ENCODE measurements around the gene ARID4B.
"Not testable (repeated sequence)": the region's sequence is repeated elsewhere in the genome, so short reads cannot be mapped to it uniquely, and the experiment has no call there.

The ARID4B gene

GRCh38 chr1:235329139-235329902 lies 1.3 kb upstream of the ARID4B start:
- DNase-seq: peak; percentile 31

- peak; percentile 100 for DNase-seq
Observed at GRCh38 chr1:235328271-235329138, 526 bp upstream of the ARID4B start, which contains the start of gene GGPS1. Gene GGPS1 (plus strand): TSS chr1:235328570. CDS start chr1:235335265, 6,695 bp downstream.

DNA sequence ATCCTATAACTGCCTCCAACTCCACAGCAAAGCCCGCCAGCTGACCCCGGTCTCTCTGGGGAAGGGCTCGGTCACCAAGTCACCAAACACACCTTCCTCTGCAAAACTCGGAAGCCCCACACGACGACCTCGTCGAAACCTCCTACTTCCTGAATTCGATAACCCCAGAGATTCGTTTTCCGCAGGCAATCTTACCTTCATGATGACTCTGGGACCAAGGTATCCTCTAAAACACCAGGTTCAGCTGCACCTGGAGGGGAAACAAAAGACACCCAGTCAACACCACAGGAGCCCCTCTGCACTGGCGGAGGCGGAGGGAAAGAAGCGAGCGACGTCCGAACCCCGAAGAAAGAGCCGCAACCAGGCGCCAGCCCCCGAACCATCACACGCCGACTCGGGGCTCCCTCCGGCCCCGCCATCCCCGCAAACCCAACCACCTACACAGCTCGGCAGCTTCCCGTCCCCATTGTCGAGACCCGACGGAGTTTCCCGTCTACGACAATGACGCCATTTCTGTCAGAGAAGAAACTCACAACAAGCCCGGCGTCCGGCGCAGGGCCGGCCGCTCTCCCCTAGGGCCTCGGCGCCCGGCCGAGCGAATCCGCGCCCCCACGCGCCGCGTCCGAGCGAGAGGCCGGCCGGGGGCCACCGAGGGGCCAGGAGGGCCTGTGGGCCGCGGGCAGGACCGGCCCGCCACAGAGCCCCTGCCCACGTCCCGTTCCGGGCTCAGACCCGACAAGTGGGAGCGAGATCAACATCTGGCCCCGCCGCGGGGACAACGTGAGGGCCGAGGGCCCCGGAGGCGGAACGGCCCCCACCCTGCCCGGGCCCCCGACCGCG lies 1.0 kb downstream of the ARID4B start:
- peak; percentile 50 for DNase-seq

- no peak for DNase-seq
Observed at GRCh38 chr1:235325854-235326253, 2.1 kb downstream of the ARID4B start.

- no peak for DNase-seq
Observed at GRCh38 chr1:235325139-235325538, 2.8 kb downstream of the ARID4B start.

DNA sequence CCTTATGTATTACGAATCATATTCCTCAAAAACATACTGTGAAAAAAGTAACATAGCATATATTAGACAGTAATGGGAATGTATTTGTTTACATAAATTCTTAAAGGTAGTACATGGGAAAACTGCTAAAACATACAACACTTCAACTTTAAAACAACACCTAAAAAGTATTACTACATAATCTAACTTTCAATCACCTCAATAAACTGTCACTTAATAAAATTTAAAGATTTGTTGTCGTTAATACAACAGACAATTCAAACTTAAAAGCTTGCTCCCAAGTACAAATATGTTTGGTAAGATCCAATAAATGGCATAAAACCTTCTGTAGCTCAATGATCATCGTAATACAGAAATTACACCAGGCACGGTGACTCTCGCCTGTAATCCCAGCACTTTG lies 3.7 kb downstream of the ARID4B start:
- DNase-seq: no peak

DNA sequence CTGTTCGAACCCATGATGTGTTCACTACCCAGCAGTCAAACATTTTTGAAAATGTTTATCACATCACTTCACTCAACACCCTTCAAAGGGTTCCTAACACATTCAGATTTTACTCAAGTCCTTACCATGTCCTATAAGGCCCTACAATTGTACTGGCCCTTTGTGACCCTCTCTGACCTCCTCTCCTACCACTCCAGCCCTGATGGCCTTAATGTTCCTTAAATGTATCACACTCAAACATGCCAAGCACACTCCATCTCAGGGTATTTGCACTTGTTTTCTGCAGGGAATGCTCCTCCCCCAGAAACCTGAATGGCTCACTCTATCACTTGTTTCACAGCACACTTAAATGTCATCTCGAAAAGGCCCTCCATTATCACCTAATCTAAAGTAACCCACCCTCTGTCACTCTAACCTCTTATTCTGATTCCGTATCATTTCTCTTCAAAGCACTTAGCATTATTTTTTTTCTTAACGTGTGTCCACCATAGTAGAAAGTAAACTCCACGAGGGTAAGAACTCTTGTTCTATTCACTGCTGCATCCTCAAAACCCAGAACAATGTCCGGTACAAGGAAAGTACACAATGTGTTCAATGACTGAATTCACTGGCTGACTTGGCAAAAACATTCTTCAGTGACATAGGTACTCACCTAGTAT lies 7.3 kb downstream of the ARID4B start:
- no peak for DNase-seq

DNA sequence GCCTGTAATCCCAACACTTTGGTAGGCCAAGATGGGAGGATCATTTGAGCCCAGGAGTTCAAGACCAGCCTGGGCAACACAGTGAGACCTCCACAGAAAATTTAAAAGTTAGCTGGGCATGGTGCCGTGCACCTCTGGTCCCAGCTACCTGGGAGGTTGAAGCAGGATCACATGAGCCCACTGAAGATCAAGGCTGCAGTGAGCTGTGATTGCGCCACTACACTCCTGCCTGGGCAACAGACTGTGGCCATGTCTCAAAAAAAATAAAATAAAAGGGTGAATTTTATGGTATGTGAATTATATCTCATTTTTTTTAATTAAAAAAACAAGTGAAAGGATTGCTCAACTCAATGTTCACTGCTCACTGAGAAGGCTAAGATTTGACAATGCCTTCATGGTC lies 8.7 kb downstream of the ARID4B start:
- DNase-seq: no peak

GRCh38 chr1:235317168-235317567 lies 10.8 kb downstream of the ARID4B start:
- DNase-seq: no peak

GRCh38 chr1:235315735-235316134 lies 12.2 kb downstream of the ARID4B start:
- no peak for DNase-seq

DNA sequence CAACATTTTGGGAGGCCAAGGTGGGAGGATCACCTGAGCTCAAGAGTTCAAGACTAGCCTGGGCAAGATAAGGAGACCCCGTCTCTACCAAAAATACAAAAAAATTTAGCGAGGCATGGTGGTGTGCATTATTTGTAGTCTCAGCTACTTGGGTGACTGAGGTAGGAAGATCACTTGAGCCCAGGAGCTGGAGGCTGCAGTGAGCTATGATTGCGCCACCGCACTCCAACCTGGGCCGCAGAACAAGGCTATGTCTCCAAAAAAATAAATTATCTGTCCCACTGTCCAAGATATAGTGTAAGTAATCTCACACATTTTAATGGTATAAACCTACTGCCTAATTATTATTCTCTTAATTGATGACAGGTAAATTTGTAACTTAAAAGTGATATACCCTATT lies 12.8 kb downstream of the ARID4B start:
- DNase-seq: no peak

- no peak for DNase-seq
Observed at GRCh38 chr1:235313931-235314678, 13.9 kb downstream of the ARID4B start.

GRCh38 chr1:235313262-235313661 lies 14.7 kb downstream of the ARID4B start:
- DNase-seq: no peak

DNA sequence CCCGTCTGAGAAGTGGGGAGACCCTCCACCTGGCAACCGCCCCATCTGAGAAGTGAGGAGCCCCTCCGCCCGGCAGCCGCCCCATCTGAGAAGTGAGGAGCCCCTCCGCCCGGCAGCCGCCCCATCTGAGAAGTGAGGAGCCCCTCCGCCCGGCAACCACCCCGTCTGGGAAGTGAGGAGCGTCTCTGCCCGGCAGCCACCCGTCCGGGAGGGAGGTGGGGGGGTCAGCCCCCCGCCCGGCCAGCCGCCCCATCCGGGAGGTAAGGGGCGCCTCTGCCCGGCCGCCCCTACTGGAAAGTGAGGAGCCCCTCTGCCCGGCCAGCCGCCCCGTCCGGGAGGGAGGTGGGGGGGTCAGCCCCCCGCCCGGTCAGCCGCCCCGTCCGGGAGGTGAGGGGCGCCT lies 18.8 kb downstream of the ARID4B start:
- DNase-seq: not testable (repeated sequence)

- no peak for DNase-seq
Observed at GRCh38 chr1:235307158-235308124, 20.5 kb downstream of the ARID4B start.

DNA sequence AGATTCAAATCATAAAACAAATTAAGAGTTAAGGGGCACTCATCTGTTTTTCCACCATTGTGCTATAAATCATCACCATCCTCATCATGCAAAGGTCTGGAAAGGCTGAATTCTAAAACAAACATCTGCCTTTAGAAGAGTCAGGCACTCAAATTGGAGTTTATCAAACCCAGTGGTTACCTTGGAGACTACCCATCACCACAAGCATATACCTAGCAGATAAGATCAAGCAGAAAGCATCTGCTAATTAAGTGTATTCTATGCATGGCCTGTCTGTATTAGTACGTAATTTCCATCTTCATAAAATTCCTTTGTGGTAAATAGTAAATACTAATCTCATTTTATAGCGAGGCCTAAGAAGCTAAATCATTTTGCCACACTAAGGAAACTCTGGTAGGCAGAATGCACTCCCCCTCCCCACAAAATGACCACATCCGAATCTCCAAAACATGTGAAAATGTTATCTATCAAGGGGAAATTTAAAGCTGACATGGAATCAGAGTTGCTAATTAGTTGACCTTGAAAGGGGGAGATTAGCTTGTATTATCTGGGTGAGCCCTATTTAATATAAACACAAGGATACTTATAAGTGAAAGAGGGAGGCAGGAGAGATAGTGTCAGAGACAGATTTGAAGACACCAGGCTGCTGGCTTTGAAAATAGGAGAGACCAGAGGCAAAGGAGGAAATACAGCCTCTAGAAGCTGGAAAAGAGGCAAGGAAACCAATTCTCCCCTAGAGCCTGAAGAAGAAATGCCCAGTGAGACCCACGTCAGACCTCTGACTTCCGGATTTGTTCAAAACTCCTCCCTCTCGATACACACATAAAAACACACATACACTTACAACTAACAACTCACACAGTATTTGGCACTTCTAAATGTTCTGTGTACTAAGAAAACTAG lies 23.2 kb downstream of the ARID4B start:
- DNase-seq: no peak

GRCh38 chr1:235302143-235302542 lies 25.8 kb downstream of the ARID4B start:
- DNase-seq: no peak

DNA sequence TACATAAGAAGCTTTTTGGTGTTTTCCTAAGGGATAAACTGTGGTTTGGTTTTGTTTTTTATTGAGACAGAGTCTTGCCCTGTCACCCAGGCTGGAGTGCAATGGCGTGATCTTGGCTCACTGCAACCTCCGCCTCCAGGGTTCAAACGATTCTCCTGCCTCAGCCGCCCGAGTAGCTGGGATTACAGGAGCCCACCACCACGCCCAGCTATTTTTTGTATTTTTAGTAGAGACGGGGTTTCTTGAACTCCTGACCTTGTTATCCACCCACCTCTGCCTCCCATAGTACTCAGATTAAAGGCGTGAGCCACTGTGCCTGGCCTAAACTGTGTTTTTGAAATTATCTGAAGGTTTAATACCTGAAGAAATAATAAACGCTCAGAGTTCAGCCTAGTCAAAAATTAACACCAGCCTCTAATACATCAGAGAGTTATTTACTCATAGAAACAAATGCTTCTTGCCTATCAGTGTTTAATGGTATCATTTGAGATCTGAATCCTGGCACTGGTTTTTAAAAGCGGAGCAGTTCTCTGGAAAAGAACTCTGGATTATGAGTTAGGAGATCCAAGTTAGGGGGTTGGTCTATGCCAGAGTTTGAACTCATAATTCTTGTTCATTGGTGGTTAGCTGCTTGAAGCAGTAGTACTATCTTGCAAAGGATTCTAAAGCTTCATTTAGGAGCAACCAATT lies 28.7 kb downstream of the ARID4B start:
- no peak for DNase-seq

DNA sequence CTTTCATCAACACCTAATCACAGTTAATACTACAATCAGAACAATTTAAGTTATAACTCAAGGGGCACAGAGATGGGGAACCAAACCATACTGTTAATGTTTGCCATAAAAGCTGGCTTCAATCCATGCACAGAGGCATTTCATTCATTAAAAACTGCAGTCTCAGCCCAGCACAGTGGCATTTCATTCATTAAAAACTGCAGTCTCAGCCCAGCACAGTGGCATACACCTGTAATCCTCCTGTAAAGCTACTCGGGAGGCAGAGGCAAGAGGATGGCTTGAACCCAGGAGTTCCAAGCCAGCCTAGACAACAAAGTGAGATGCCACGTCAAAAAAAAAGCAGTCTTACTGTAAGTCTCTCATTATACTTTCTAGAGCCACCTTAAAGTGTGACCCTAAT lies 29.2 kb downstream of the ARID4B start:
- DNase-seq: no peak

Data from activated T-cell treated with anti-CD3 and anti-CD28 coated beads for 4 hours (primary cell).